ENCODE results near the gene IGF1R. TPM values are rescaled to one million over a fixed set of nuclear protein-coding genes. Genes with fewer than 3 reads are reported as not detected.

Gene IGF1R
- total and polyA plus RNA-seq, 2 of the 8 experiments (the other 6 are each of a cell fraction or from before 2014, with no cell fraction given): 32.9 to 109 TPM

- TF ChIP-seq CHD7 (IDR thresholded peaks at IDR 0.05; ENCODE audit: insufficient replicate concordance, low read length) (no peak), TEAD4 (IDR thresholded peaks at IDR 0.05; ENCODE audit: low read depth, low read length) (no peak), MAX (IDR thresholded peaks at IDR 0.05) (no peak), HDAC6 (IDR thresholded peaks at IDR 0.05; ENCODE audit: low read depth, low read length) (no peak), POLR2A (IDR thresholded peaks at IDR 0.05; ENCODE audit: control extremely low read depth in 1 of 2, low read depth in 2 of 2, low read length in 2 of 2) (no peak), BRCA1 (IDR thresholded peaks at IDR 0.05; ENCODE audit: low read depth, low read length) (no peak), CTBP2 (IDR thresholded peaks at IDR 0.05; ENCODE audit: borderline replicate concordance, insufficient read depth, insufficient read length, low read length) (no peak), RXRA (IDR thresholded peaks at IDR 0.05; ENCODE audit: insufficient read depth, low read depth, low read length) (no peak), SP4 (IDR thresholded peaks at IDR 0.05; ENCODE audit: low read length) (no peak)
Observed at GRCh38 chr15:98787194-98787593, 138.9 kb downstream of the IGF1R start (continued).
